ENCODE measurements around the gene FYN. TPM values are rescaled to one million over a fixed set of nuclear protein-coding genes. Genes with fewer than 3 reads are reported as not detected.

FYN gene
- total RNA-seq, 1 donor from 2014 or later = 260 TPM

GRCh38 chr6:111865049-111865585 lies 8.1 kb downstream of the FYN start:
- Mint-ChIP-seq H3K27me3 (ENCODE audit: low read depth) (no peaks in the 10 kb centered on the region), H3K36me3 (ENCODE audit: low read depth) (no peaks in the 10 kb centered on the region), H3K4me3 (no peak overlapping the region), H3K4me1 (peaks cover 88% of the 10 kb centered on the region), H3K27ac (ENCODE audit: unreplicated experiment) (no peak overlapping the region), H3K9me3 (no peaks in the 10 kb centered on the region)
- DNase-seq (ENCODE audit: low read depth, low spot score) = no peak
- TF ChIP-seq CTCF (conservative IDR thresholded peaks at IDR 0.05) = no peak

GRCh38 chr6:111864138-111865048 lies 8.9 kb downstream of the FYN start:
- DNase-seq (ENCODE audit: low read depth, low spot score) = no peak
- Mint-ChIP-seq H3K27me3 (ENCODE audit: low read depth) (no peaks in the 10 kb centered on the region), H3K9me3 (no peaks in the 10 kb centered on the region), H3K27ac (ENCODE audit: unreplicated experiment) (no peak overlapping the region), H3K4me3 (no peak overlapping the region), H3K36me3 (ENCODE audit: low read depth) (no peaks in the 10 kb centered on the region), H3K4me1 (peaks cover 88% of the 10 kb centered on the region)
- no peak for TF ChIP-seq CTCF (conservative IDR thresholded peaks at IDR 0.05)

GRCh38 chr6:111862741-111863140 lies 10.5 kb downstream of the FYN start:
- Mint-ChIP-seq H3K4me1 (peaks cover 88% of the 10 kb centered on the region), H3K4me3 (peak overlapping the region; percentile 7), H3K9me3 (no peaks in the 10 kb centered on the region), H3K27ac (ENCODE audit: unreplicated experiment) (no peak overlapping the region), H3K36me3 (ENCODE audit: low read depth) (no peaks in the 10 kb centered on the region), H3K27me3 (ENCODE audit: low read depth) (no peaks in the 10 kb centered on the region)
- no peak for TF ChIP-seq CTCF (conservative IDR thresholded peaks at IDR 0.05)
- DNase-seq (ENCODE audit: low read depth, low spot score) = no peak

- no peak for TF ChIP-seq CTCF (conservative IDR thresholded peaks at IDR 0.05)
- H3K4me1 Mint-ChIP-seq = peaks cover 88% of the 10 kb centered on the region
- DNase-seq (ENCODE audit: low read depth, low spot score) = no peak
- H3K36me3 Mint-ChIP-seq (ENCODE audit: low read depth) = no peaks in the 10 kb centered on the region
- H3K27me3 Mint-ChIP-seq (ENCODE audit: low read depth) = no peaks in the 10 kb centered on the region
- H3K9me3 Mint-ChIP-seq = no peaks in the 10 kb centered on the region
- peak overlapping the region; percentile 7 for H3K4me3 Mint-ChIP-seq
- H3K27ac Mint-ChIP-seq (ENCODE audit: unreplicated experiment) = no peak overlapping the region
These were observed 10.9 kb downstream of the FYN start for GRCh38 chr6:111862314-111862713.

GRCh38 chr6:111861431-111861885 lies 11.8 kb downstream of the FYN start:
- H3K36me3 Mint-ChIP-seq (ENCODE audit: low read depth) = no peaks in the 10 kb centered on the region
- no peak overlapping the region for H3K4me3 Mint-ChIP-seq
- no peaks in the 10 kb centered on the region for H3K9me3 Mint-ChIP-seq
- no peak for DNase-seq (ENCODE audit: low read depth, low spot score)
- no peaks in the 10 kb centered on the region for H3K27me3 Mint-ChIP-seq (ENCODE audit: low read depth)
- TF ChIP-seq CTCF (conservative IDR thresholded peaks at IDR 0.05) = no peak
- no peak overlapping the region for H3K27ac Mint-ChIP-seq (ENCODE audit: unreplicated experiment)
- peaks cover 88% of the 10 kb centered on the region for H3K4me1 Mint-ChIP-seq
